ENCODE data around the gene EDIL3. TPM values are rescaled to one million over a fixed set of nuclear protein-coding genes. Genes with fewer than 3 reads are reported as not detected.
"Not testable (repeated sequence)": the region's sequence is repeated elsewhere in the genome, so short reads cannot be mapped to it uniquely, and the experiment has no call there.

EDIL3 gene
- total RNA-seq, 1 experiment from 2014 or later, result not detected

DNA sequence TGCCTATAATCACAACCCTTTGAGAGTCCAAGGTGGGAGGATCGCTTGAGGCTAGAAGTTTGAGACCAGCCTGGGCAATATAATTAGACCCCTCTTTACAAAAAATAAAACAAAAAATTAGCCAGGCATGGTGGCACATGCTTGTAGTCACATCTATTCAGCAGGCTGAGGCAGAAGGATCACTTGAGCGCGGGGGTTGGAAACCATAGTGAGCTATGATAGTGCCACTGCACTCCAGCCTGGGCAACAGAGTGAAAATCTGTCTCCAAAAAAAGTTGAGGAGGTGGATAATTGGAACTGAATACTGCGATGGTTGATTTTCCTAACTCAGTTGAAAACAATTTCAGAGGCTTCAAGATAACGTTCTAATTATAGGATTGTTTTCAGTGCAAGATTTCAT lies 52.6 kb downstream of the EDIL3 start:
- Histone ChIP-seq H3K36me3 (ENCODE audit: control insufficient read depth, insufficient read depth, low read length) (no peaks in the 10 kb centered on the region), H3K4me3 (ENCODE audit: low read depth, low read length) (no peak overlapping the region), H3K27me3 (replicated peaks; ENCODE audit: control insufficient read depth, insufficient read depth, low read length) (no peaks in the 10 kb centered on the region), H3K9me3 (no peaks in the 10 kb centered on the region), H3K4me1 (no peaks in the 10 kb centered on the region)
- no peaks in the 10 kb centered on the region for H3K9me3 Mint-ChIP-seq (ENCODE audit: unreplicated experiment)
- H3K4me1 Mint-ChIP-seq (ENCODE audit: low read depth, unreplicated experiment), result no peaks in the 10 kb centered on the region
- intact Hi-C loops (cut with micrococcal nuclease; ENCODE audit: unreplicated experiment), result no loop called here
- DNase-seq, result no peak
- H3K36me3 Mint-ChIP-seq (ENCODE audit: insufficient read depth, unreplicated experiment), result no peaks in the 10 kb centered on the region
- no peak overlapping the region for H3K4me3 Mint-ChIP-seq (ENCODE audit: unreplicated experiment)
- POLR2A ChIA-PET, result no interaction called here
- H3K27me3 Mint-ChIP-seq (ENCODE audit: insufficient read depth, unreplicated experiment), result no peaks in the 10 kb centered on the region
- CTCF ChIA-PET, result no interaction called here
- H3K27ac Mint-ChIP-seq (ENCODE audit: unreplicated experiment), result no peak overlapping the region
- no peak for TF ChIP-seq CTCF (IDR thresholded peaks at IDR 0.05; ENCODE audit: insufficient read depth in 1 of 2, low read depth in 1 of 2, low read length in 1 of 2, severe bottlenecking in 1 of 2, unreplicated experiment in 1 of 2)
- BruUV-seq (replicated peaks), result no TSS peak

DNA sequence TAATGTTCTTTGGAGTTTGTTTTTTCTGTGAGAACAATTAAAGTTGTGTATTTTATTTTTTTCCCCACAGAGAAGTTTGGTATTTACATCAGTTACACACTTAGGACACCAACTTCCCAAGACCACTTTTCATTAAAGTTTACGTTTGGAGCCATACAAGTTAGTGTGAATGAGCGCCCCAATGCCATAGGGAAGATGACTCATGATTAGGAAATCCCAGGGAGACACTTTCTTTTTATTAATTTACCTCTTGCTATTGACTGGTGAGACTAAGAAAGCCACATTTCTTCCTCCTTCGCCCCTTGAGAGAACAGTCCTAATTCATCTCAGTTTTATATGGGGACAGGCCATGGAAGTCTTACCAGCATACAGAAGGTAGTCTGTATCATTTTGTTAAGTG lies 57.1 kb downstream of the EDIL3 start:
- Histone ChIP-seq H3K9me3 (peaks cover 3% of the 10 kb centered on the region; the same call in 1 of the 2 replicates), H3K4me1 (no peaks in the 10 kb centered on the region), H3K4me3 (ENCODE audit: low read depth, low read length) (no peak overlapping the region), H3K27me3 (replicated peaks; ENCODE audit: control insufficient read depth, insufficient read depth, low read length) (no peaks in the 10 kb centered on the region), H3K36me3 (ENCODE audit: control insufficient read depth, insufficient read depth, low read length) (no peaks in the 10 kb centered on the region)
- DNase-seq, result no peak
- Mint-ChIP-seq H3K4me1 (ENCODE audit: low read depth, unreplicated experiment) (no peaks in the 10 kb centered on the region), H3K9me3 (ENCODE audit: unreplicated experiment) (peaks cover under 1% of the 10 kb centered on the region), H3K36me3 (ENCODE audit: insufficient read depth, unreplicated experiment) (no peaks in the 10 kb centered on the region), H3K27me3 (ENCODE audit: insufficient read depth, unreplicated experiment) (no peaks in the 10 kb centered on the region), H3K27ac (ENCODE audit: unreplicated experiment) (no peak overlapping the region), H3K4me3 (ENCODE audit: unreplicated experiment) (no peak overlapping the region)
- intact Hi-C loops (cut with micrococcal nuclease; ENCODE audit: unreplicated experiment), result no loop called here
- ChIA-PET POLR2A (no interaction called here), CTCF (no interaction called here)
- TF ChIP-seq CTCF (IDR thresholded peaks at IDR 0.05; ENCODE audit: insufficient read depth in 1 of 2, low read depth in 1 of 2, low read length in 1 of 2, severe bottlenecking in 1 of 2, unreplicated experiment in 1 of 2), result no peak
- no TSS peak for BruUV-seq (replicated peaks)

DNA sequence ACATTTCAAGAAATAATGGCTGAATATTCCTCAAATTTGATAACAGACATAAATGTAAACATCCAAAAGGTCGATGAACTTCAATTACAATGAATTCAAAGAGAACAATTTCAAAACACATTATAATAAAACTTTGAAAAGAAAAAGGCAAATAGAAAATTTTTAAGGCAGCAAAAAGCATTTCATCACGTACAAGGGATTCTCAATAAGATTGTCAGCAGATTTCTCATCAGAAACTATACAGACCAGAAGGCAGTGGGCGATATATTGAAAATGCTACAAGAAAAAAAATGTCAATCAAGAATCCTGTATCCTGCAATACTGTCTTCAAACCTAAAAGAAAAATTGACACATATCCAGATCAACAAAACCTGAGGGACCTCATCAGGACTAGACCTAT lies 62.0 kb downstream of the EDIL3 start:
- Mint-ChIP-seq H3K4me3 (ENCODE audit: unreplicated experiment) (no peak overlapping the region), H3K27me3 (ENCODE audit: insufficient read depth, unreplicated experiment) (no peaks in the 10 kb centered on the region), H3K9me3 (ENCODE audit: unreplicated experiment) (peaks cover 23% of the 10 kb centered on the region), H3K4me1 (ENCODE audit: low read depth, unreplicated experiment) (no peaks in the 10 kb centered on the region), H3K36me3 (ENCODE audit: insufficient read depth, unreplicated experiment) (no peaks in the 10 kb centered on the region), H3K27ac (ENCODE audit: unreplicated experiment) (no peak overlapping the region)
- DNase-seq, result no peak
- Histone ChIP-seq H3K4me3 (ENCODE audit: low read depth, low read length) (no peak overlapping the region), H3K27me3 (replicated peaks; ENCODE audit: control insufficient read depth, insufficient read depth, low read length) (no peaks in the 10 kb centered on the region), H3K9me3 (peaks cover 9% of the 10 kb centered on the region; the same call in 1 of the 2 replicates), H3K4me1 (no peaks in the 10 kb centered on the region), H3K36me3 (ENCODE audit: control insufficient read depth, insufficient read depth, low read length) (no peaks in the 10 kb centered on the region)
- CTCF ChIA-PET, result no interaction called here
- intact Hi-C loops (cut with micrococcal nuclease; ENCODE audit: unreplicated experiment), result no loop called here
- POLR2A ChIA-PET, result no interaction called here
- no TSS peak for BruUV-seq (replicated peaks)
- no peak for TF ChIP-seq CTCF (IDR thresholded peaks at IDR 0.05; ENCODE audit: insufficient read depth in 1 of 2, low read depth in 1 of 2, low read length in 1 of 2, severe bottlenecking in 1 of 2, unreplicated experiment in 1 of 2)

DNA sequence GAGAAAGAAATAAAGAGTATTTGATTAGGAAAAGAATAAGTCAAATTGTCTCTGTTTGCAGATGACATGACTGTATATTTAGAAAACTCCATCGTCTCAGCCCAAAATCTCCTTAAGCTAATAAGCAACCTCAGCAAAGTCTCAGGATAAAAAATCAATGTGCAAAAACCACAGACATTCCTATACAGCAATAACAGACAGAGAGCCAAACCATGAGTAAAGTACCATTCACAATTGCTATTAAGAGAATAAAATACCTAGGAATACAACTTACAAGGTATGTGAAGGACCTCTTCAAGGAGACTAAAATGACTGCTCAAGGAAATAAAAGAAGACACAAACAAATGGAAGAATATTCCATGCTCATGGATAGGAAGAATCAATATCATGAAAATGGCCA lies 66.9 kb downstream of the EDIL3 start:
- H3K9me3 ChIP-seq; H3K27me3 ChIP-seq (replicated peaks; ENCODE audit: control insufficient read depth, insufficient read depth, low read length); H3K4me1 Mint-ChIP-seq (ENCODE audit: low read depth, unreplicated experiment); H3K4me1 ChIP-seq; DNase-seq; H3K36me3 Mint-ChIP-seq (ENCODE audit: insufficient read depth, unreplicated experiment); BruUV-seq (replicated peaks); H3K4me3 ChIP-seq (ENCODE audit: low read depth, low read length); H3K36me3 ChIP-seq (ENCODE audit: control insufficient read depth, insufficient read depth, low read length); H3K4me3 Mint-ChIP-seq (ENCODE audit: unreplicated experiment); H3K27ac Mint-ChIP-seq (ENCODE audit: unreplicated experiment); intact Hi-C loops (cut with micrococcal nuclease; ENCODE audit: unreplicated experiment); H3K27me3 Mint-ChIP-seq (ENCODE audit: insufficient read depth, unreplicated experiment); POLR2A ChIA-PET; CTCF ChIA-PET: not testable (repeated sequence)
- peaks cover 23% of the 10 kb centered on the region for H3K9me3 Mint-ChIP-seq (ENCODE audit: unreplicated experiment)

GRCh38 chr5:84312280-84312679 lies 72.4 kb downstream of the EDIL3 start:
- POLR2A ChIA-PET, result not testable (repeated sequence)

More at GRCh38 chr5:84312280-84312679, 72.4 kb downstream of the EDIL3 start:
- H3K4me3 Mint-ChIP-seq (ENCODE audit: unreplicated experiment); BruUV-seq (replicated peaks); H3K4me3 ChIP-seq (ENCODE audit: low read depth, low read length); H3K4me1 ChIP-seq; intact Hi-C loops (cut with micrococcal nuclease; ENCODE audit: unreplicated experiment); H3K27me3 ChIP-seq (replicated peaks; ENCODE audit: control insufficient read depth, insufficient read depth, low read length); H3K27ac Mint-ChIP-seq (ENCODE audit: unreplicated experiment); H3K9me3 ChIP-seq; H3K36me3 Mint-ChIP-seq (ENCODE audit: insufficient read depth, unreplicated experiment); H3K27me3 Mint-ChIP-seq (ENCODE audit: insufficient read depth, unreplicated experiment); H3K9me3 Mint-ChIP-seq (ENCODE audit: unreplicated experiment); DNase-seq; H3K36me3 ChIP-seq (ENCODE audit: control insufficient read depth, insufficient read depth, low read length); CTCF ChIA-PET; H3K4me1 Mint-ChIP-seq (ENCODE audit: low read depth, unreplicated experiment): not testable (repeated sequence)
